Left ventricle myocardium inferior (tissue), 1 donor: ENCODE measurements around the gene AGTR1. TPM values are rescaled to one million over a fixed set of nuclear protein-coding genes. Genes with fewer than 3 reads are reported as not detected.

Experiments used
- DNase-seq: peaks from one replicate; pipeline ENCODE4 v3.0.0-alpha.2; 2020
- H3K27ac ChIP-seq: fragments of 200-600 bp; replicated peaks from 2 replicates; pipeline ENCODE4 v1.8.0; 2021
- H3K27me3 ChIP-seq: fragments of 200-600 bp; 2 replicates; pipeline ENCODE4 v1.8.0; 2021; ENCODE audit warnings: low read depth
- H3K36me3 ChIP-seq: fragments of 200-600 bp; 2 replicates; pipeline ENCODE4 v1.8.0; 2021
- H3K4me1 ChIP-seq: fragments of 200-600 bp; 2 replicates; pipeline ENCODE4 v1.8.0; 2021
- H3K4me3 ChIP-seq: fragments of 200-600 bp; 2 replicates; pipeline ENCODE4 v1.8.0; 2021; ENCODE audit warnings: mild to moderate bottlenecking, moderate library complexity
- H3K9me3 ChIP-seq: fragments of 200-600 bp; replicated peaks from 2 replicates; pipeline ENCODE4 v1.8.0; 2021
- intact Hi-C: fragments of 100-400 bp; cut with micrococcal nuclease; formaldehyde crosslinking; loops from one replicate; pipeline ENCODE4 v1.11.0; 2022
- total RNA-seq: library from RNA; stranded (reverse); fragmentation: NEBNext Ultra II Directional; extraction: Animal tissue kit (Norgen Biotek cat#: 25700); gene quantifications from one replicate; pipeline ENCODE4 v1.2.1, GENCODE V29; 2021
- TF ChIP-seq, protein P1 (sequence below): fragments of 200-600 bp; IDR thresholded peaks from 2 replicates; pipeline ENCODE4 v1.8.0; 2021; ENCODE audit warnings: antibody characterized with exemption, mild to moderate bottlenecking, borderline replicate concordance
- donor health status: DM: no; HTN: yes; CAD: no; lungs with severe emphysema.

The AGTR1 gene
- total RNA-seq, 1 donor from 2014 or later, result 1.2 TPM

DNA sequence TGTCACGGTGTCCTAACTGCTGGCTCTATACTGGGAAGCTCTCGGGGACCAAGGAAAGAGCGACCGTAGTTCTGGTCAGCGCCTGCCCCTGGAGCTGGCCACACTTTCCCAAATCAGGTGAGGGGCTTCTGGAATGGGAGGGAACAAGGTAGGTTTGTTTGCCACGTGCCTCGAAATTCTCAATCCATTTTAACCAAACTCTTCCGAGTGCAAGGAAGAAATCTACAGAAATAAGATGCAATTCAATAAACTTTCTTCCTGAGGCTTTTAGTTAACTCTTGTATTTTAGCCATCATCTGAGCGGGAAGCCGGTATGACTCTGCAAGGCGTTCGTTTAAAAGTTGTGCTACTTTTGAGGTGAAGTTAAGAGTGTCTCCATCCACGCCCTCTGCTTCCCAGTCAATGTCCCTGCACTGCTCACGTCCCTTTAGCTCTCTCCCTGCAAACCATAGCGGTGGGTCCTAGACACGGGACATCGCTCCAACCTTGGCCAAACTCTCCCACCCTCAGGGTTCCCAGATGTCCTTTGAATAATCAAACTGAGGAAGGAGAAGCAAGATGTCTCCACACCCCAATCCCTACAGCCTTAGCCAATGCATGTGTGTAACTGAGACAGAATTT is 597 bp downstream of the AGTR1 start:
- Histone ChIP-seq H3K27ac (peak overlapping the region; percentile 51), H3K9me3 (no peaks in the 10 kb centered on the region), H3K4me1 (no peaks in the 10 kb centered on the region), H3K36me3 (no peaks in the 10 kb centered on the region), H3K27me3 (peaks cover 27% of the 10 kb centered on the region), H3K4me3 (peak overlapping the region; percentile 68)
- DNase-seq, result no peak
- TF ChIP-seq, protein P1, sequence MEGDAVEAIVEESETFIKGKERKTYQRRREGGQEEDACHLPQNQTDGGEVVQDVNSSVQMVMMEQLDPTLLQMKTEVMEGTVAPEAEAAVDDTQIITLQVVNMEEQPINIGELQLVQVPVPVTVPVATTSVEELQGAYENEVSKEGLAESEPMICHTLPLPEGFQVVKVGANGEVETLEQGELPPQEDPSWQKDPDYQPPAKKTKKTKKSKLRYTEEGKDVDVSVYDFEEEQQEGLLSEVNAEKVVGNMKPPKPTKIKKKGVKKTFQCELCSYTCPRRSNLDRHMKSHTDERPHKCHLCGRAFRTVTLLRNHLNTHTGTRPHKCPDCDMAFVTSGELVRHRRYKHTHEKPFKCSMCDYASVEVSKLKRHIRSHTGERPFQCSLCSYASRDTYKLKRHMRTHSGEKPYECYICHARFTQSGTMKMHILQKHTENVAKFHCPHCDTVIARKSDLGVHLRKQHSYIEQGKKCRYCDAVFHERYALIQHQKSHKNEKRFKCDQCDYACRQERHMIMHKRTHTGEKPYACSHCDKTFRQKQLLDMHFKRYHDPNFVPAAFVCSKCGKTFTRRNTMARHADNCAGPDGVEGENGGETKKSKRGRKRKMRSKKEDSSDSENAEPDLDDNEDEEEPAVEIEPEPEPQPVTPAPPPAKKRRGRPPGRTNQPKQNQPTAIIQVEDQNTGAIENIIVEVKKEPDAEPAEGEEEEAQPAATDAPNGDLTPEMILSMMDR, result no peak
- intact Hi-C loops, result no loop called here

DNA sequence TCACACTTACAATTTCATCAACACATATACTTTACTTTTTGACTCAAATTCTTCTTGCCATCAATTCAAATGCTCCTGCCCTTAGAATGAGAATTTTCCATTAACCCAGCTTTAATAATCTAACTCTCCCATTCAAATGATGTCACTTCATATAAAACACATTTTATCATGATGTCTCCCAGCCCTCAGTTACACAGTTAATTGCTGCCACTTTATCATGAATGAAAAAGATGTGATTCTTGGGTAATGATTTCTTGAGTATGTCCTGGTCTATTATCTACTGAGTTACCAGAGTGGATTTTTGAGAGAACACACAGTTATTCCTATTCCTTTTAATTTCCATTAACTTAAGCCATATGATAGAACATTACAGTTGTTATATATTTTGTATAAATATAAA is 7.6 kb downstream of the AGTR1 start:
- Histone ChIP-seq H3K27ac (no peak overlapping the region), H3K4me1 (no peaks in the 10 kb centered on the region), H3K9me3 (no peaks in the 10 kb centered on the region), H3K27me3 (no peaks in the 10 kb centered on the region), H3K36me3 (no peaks in the 10 kb centered on the region), H3K4me3 (no peak overlapping the region)
- TF ChIP-seq, protein P1, result no peak
- DNase-seq, result no peak
- intact Hi-C loops, result no loop called here

DNA sequence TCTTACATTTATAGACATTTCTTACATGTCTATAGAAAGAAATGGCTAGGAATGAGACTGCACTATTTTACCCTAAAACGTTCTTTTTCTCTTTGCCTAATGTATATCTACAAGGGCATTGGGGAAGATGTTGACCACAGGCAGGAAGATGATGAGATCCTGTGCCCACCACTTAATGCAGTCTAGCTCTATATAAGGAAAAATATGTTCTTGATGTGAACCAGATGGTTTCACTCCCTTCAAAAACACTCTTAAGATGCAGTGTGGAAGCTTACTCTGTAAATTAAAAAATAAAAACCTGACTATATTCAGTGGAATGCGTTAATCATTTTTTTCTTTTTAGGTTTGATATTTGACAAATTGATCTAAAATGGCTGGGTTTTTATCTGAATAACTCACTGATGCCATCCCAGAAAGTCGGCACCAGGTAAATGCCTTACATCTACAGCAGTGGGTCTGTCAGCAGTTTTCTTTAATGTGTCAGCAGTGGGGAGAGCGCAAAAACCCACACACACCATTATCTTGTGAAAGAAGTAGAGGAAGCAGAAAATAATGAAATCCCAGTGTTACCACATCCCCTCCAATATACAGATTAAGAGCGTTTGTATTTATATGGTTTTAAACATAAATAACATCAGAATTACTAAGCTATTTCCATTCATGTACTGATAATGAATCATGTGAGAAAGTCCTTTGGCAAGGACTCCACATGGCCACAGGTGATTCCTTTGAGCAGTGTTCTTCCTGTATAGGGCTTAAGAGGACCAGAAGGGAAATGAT is 10.1 kb downstream of the AGTR1 start:
- TF ChIP-seq, protein P1, result no peak
- intact Hi-C loops, result no loop called here
- Histone ChIP-seq H3K27me3 (no peaks in the 10 kb centered on the region), H3K9me3 (no peaks in the 10 kb centered on the region), H3K36me3 (no peaks in the 10 kb centered on the region), H3K4me1 (no peaks in the 10 kb centered on the region), H3K27ac (no peak overlapping the region), H3K4me3 (no peak overlapping the region)
- DNase-seq, result no peak

DNA sequence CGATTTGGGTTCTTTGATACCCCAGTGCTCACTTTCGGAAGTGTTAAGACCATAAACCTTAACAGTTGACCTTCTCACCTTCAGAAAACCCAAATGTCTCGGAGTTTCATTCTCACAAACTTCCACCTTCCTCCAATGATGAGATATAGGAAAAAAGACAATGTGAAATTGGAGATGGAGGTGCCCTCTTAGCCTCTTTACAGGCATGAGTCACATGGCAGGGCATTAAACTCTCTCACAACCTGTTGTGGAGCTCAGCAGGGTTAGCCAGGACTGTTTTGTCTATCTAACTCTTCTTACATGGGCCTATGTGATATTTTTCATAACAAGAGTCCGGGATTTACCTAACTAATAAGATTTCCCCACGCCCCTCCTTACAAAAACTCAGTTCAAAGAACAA is 10.7 kb downstream of the AGTR1 start:
- Histone ChIP-seq H3K4me3 (no peak overlapping the region), H3K9me3 (no peaks in the 10 kb centered on the region), H3K4me1 (no peaks in the 10 kb centered on the region), H3K27ac (no peak overlapping the region), H3K36me3 (no peaks in the 10 kb centered on the region), H3K27me3 (no peaks in the 10 kb centered on the region)
- intact Hi-C loops, result no loop called here
- no peak for DNase-seq
- TF ChIP-seq, protein P1, result no peak

DNA sequence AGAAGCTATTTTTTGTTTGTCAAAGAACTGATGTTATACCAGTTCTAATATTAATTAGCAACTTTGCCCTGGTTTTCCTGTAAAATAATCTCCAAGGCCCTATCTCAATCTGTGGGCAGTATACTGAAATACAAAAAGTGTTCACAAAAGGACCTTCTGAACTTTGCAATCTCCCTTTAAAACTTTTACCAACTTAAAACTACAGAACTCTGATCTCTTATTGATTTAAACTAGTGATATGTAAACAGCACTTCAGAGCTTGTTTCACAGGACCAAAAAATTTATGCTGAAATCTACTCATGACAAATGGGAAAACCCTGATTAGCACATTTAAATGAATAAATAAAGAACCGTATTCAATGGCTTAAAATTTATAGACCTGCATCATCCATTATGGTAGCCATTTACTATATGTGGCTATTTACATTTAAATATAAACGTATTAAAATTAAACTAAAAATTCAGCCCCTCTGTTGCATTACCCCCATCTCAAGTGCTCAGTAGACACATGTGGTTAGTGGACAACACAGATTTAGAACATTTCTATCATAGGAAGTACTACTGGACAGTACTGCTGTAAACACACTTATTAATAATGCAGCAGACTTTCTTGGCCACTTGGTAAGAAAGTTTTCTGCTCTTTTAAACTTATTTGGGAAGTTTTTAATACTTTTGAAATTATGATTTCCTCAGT is 12.0 kb downstream of the AGTR1 start:
- no peaks in the 10 kb centered on the region for H3K27me3 ChIP-seq
- H3K4me1 ChIP-seq, result no peaks in the 10 kb centered on the region
- no peak overlapping the region for H3K27ac ChIP-seq
- DNase-seq, result no peak
- no peak overlapping the region for H3K4me3 ChIP-seq
- H3K36me3 ChIP-seq, result no peaks in the 10 kb centered on the region
- TF ChIP-seq, protein P1, result no peak
- intact Hi-C loops, result loop anchor here (10.0 kb wide), 1 partner anchor 325 kb away; no protein-coding TSS in a partner anchor
- no peaks in the 10 kb centered on the region for H3K9me3 ChIP-seq
